NK-92 (cell line): ENCODE measurements around the gene LRRC27.

Experiments used
- DNase-seq: peaks from one replicate; lab custom pipeline; 2025; ENCODE audit not compliant: unreplicated experiment; lab: John Stamatoyannopoulos, UW

The LRRC27 gene

DNA sequence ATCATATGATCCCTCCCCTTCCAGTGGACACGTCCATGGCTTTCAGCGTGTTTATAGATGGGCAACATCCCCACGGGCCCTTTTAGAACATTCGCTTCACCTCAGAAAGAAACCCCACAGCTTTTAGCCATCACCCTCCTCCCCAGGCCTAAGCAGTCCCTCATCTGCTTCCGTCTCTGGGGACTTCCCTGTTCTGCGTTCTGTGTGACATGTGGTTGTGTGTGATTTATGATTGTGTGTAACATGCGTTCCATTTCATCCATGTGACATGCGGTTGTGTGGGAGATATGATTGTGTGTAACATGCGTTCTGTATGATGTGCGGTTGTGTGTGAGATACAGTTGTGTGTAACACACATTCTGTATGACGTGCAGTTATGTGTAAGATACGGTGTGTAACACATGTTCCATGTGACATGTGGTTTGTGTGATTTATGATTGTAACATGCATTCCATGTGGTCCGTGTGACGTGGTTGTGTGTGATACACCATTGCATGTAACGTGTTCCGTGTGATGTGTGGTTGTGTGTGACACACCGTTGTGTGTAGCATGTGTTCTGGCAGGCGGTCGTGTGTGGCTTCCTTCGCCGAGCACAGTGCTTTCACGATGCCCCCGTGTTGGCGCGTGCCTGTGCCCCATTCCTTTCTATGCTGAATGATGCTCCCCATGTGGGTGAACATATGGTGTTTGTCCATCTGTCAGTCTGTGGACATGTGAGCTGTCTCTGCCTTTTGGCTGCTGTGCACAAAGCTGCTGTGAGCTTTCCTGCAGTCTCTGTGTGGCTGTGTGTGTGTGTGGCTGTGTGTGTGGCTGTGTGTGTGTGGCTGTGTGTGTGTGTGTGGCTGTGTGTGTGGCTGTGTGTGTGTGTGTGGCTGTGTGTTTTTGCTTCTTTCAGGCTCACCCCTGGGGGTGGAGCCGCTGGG lies 91.2 kb downstream of the LRRC27 start:
- no peak for DNase-seq

- no peak for DNase-seq
Observed at GRCh38 chr10:132423966-132424861, 92.2 kb downstream of the LRRC27 start.

DNA sequence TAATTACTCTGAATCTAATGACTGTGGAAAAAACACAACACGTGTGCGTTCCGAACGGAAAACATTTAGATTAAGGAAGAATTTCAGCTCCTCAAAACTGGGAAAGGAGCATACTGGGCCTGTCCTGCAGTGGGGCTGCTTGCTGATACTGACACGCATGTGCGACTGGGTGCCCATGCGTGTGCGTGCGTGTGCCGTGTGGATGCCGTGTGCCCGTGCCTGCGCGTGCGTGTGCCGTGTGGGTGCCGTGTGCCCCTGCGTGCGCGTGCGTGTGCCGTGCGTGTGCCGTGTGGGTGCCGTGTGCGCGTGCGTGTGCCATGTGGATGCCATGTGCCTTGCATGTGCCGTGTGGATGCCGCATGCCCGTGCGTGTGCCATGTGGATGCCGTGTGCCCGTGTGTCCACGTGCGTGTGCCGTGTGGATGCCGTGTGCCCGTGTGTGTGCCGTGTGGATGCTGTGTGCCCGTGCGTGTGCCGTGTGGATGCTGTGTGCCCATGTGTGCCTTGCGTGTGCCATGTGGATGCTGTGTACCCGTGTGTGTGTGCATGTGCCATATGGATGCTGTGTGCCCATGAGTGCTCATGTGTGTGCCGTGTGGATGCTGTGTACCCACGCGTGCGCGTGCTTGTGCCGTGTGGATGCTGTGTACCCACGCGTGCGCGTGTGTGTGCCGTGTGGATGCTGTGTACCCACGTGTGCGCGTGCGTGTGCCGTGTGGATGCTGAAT lies 93.2 kb downstream of the LRRC27 start:
- DNase-seq: no peak

DNA sequence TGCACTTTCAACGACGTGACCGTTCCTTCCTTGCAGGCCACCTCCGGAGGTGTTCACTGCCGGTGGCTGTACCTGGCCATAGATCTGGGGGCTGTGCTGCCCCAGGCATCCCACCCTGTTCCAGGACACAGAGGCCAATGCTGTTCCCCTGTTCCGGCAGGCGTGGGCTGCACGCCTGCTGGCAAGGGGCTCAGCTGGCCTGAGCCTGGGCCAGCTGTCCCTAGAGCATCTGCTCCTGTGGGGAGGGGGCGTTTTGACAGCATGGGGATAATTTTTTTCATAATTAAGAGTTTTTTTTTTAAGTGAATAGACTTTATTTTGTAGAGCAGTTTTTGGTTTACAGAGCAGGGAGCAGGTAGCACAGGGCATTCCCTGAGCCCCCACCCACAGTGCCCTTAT lies 93.8 kb downstream of the LRRC27 start:
- DNase-seq: no peak

- no peak for DNase-seq
Observed at GRCh38 chr10:132427006-132427771, 95.2 kb downstream of the LRRC27 start.

GRCh38 chr10:132427939-132428367 lies 96.0 kb downstream of the LRRC27 start:
- no peak for DNase-seq

- DNase-seq: no peak
Observed at GRCh38 chr10:132428486-132428995, 96.5 kb downstream of the LRRC27 start.
